Stimulated activated CD8-positive, alpha-beta memory T cell treated with anti-CD3 and anti-CD28 coated beads, Interleukin-15, amount 100 ng/mL, for 4 hours (primary cell): ENCODE results near the gene IBA57.
"Not testable (repeated sequence)": the region's sequence is repeated elsewhere in the genome, so short reads cannot be mapped to it uniquely, and the experiment has no call there.

Experiments used
- DNase-seq, 2 donors: peaks; one replicate each; pipeline ENCODE4 v3.0.0-alpha.2; 2020; ENCODE audit warnings: low read depth in 2 of 2

IBA57 gene

GRCh38 chr1:228226141-228226874, 60.7 kb downstream of the IBA57 start:
- DNase-seq, result no peak

GRCh38 chr1:228226956-228227791, 61.6 kb downstream of the IBA57 start:
- DNase-seq, result no peak

- DNase-seq, result not testable (repeated sequence)
Observed at GRCh38 chr1:228228147-228228546, 62.5 kb downstream of the IBA57 start.

DNA sequence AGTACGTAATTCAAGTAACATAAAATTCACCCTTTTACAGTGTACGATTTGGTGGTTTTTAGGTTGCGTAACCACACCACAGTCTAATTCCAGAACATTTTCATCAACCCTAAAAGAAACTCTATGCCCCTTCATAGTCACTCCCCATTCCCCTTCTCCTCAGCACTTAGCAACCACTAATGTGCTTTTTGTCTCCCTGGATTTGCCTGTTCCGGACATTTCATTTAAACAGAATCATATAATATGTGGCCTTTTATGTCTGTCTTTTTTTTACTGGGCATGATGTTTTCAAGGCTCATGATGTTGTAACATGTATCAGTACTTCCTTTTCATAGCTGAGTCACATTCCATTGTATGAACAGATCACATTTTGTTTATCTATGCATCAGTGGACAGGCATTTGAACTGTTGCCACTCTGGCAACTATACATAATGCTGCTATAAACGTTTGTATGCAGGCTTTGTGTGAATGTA, 63.0 kb downstream of the IBA57 start:
- DNase-seq, result no peak

DNA sequence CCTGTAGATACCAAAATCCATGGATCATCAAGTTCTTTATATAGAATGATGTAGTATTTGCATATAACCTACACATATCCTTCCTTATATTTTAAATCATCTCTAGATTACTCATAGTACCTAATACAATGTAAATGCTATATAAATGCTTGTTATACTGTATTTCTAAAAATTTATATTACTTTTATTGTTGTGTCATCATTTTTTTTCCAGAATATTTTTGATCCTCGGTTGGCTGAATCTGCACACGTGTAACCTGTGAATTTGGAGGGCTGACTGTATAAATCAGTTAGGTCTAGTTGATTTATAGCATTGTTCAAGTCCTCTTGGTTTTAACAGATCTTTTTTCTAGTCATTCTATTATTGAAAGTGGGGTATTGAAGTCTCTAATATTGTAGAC, 65.6 kb downstream of the IBA57 start:
- DNase-seq, result no peak
